IPS-11a (cell line): ENCODE measurements around the gene GLT8D1.
"Not testable (repeated sequence)": the region's sequence is repeated elsewhere in the genome, so short reads cannot be mapped to it uniquely, and the experiment has no call there.

Experiments
- H3K4me3 ChIP-seq: one replicate; pipeline ENCODE4 v1.5.1; 2013; ENCODE audit warnings: low read depth, low read length, control low read depth

Gene GLT8D1

DNA sequence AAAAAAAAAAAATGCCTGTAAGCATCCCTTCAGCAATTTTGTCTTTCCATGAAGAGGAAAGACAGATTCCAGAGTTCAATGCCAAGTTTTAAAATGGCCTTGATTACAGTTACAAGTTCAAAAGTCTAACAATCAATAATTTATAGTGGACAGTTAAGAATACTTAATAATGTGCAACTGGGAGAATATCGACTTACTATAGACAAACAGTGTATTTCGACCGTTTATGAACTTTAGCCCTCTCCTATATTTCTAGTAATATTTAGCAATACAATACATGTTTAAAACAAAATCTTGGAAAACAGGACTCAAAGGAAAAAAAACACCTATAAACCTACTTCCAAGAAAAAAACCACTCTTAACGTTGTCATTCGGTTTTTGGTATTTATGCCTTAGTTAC is 21.4 kb downstream of the GLT8D1 start:
- H3K4me3 ChIP-seq: no peak overlapping the region

DNA sequence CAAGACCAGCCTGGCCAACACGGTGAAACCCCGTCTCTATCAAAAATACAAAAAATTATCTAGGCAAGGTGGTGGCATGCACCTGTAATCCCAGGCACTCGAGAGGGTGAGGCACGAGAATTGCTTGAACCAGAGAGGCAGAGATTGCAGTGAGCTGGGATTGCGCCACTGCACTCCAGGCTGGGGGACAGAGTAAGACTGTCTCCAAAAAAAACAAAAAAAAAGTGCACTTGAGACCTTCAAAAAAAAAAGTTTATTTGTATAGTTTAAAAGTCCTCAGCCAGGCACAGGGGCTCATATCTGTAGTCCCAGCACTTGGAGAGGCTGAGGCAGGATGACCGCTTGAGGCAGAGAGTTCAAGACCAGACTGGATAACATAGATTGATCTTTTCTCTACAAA is 22.0 kb downstream of the GLT8D1 start:
- no peak overlapping the region for H3K4me3 ChIP-seq

DNA sequence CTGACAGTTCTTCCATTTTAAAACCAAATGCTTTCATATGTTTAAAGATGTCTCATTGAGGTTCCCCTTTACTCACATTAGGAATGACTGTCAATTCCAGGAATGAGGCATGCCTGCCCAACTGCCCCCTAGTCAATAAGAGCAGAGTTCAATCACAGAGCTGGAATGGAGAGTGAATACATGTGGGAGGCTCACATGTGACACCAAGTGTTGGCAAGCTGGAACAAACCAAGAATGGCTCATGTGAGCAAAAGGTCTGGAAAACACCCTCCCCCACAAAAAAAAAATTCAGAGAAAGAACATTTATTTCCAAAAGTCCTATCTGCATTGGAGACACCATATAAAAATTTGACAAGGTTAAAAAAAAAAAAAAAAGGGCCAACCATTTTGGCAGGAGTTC is 23.6 kb downstream of the GLT8D1 start:
- no peak overlapping the region for H3K4me3 ChIP-seq

DNA sequence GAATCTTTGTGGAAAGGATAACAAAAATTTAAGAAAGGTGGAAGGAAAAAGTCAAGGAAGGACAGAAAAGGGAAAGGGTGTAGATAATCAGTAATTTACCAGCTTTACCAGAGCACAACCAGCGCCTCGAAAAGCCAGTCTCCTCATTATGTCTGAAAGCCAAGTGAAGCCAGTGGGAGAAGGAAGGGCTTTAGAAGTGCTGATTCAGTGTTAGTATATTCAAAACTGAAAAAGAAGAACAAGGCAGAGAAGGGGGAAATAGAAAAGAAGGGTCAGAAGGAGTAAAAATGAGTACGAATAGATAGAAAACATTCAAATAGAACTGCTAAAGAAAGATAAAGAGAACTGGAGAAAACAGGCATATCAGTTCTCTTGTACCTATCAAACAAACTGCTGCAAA is 24.0 kb downstream of the GLT8D1 start:
- no peak overlapping the region for H3K4me3 ChIP-seq

DNA sequence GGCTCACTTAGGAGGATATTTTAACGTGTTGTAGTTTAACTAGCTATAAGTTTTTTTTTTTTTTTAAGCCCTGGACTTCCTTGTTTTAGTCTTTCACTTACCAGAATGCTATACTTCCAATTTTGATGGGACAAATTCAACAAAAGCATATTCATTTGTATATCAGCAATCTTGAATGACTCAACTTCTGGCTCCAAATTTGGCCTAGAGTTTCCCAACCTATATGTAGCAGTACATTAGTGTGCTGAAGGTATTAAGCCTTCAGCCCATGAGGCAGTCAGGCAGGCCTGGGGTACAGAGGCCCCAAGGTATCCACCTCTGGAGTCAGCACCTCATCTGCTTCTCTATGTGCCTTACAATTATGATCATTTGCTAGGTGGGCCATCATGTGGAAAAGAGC is 25.8 kb downstream of the GLT8D1 start:
- H3K4me3 ChIP-seq: no peak overlapping the region

DNA sequence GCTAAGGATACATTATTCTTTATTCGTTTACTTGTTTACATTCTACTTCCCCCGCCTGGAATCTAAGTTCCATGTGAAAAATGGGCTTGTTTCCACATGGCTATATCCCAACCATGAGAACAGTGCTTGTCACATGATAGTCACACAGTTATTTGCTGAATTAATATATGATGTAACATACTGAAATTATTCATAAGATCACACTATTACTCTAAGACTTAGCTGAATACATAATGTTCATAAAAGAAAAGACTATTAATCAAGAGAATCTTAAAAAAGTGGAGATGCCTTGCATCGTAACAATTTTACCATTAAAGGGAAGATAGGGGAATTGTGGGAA is 26.4 kb downstream of the GLT8D1 start:
- no peak overlapping the region for H3K4me3 ChIP-seq

DNA sequence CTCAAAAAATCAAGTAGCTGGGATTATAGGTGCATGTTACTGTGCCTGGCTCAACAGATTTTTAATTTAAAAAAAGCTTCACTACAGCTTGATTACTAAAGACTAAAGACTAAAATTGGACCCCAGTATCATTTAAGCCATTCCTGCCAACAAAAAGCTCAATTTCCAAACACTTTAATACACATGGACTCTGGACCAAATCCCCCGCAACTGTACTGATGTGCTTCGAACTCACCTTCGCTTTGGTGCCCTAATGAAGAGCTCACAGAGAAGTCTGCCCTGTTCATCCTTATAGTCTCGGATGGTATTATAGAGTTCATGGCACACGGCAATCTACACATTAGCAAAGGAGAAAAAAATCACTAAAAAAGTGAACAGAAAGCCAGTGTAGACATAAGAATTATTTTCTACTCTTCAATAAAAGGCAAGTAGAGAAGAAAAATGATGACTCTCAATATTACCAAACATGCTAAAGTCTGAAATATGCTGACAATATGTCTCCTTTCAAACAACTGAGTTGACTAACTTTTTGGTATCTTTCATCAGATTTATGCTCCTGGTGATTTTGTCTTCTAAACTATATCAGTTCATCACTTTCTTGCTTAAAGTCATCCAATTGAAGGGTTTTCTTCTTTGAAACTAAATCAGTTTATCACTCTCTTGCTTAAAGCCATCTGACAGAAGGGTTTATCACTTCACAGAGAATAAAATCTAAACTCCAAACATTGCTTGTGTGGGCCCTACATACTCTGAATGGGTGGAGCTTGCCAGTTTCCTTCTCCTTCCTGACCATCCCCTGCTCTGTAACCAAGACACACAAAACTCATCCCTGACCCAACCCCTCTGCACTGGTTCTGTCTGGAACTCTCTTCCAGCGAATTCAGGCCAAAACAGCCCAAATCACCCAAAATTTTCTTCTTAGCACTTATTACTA is 27.1 kb downstream of the GLT8D1 start:
- no peak overlapping the region for H3K4me3 ChIP-seq

DNA sequence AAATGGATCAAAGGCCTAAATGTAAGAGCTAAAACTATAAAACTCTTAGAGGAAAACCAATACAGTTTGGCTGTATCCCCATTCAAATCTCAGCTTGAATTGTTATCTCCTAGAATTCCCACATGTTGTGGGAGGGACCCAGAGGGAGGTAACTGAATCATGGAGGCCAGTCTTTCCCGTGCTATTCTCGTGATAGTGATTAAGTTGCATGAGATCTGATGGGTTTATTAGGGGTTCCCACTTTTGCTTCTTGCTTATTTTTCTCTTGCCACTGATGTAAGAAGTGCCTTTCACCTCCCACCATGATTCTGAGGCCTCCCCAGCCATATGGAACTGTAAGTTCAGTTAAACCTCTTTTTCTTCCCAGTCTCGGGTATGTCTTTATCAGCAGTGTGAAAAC is 29.4 kb downstream of the GLT8D1 start:
- not testable (repeated sequence) for H3K4me3 ChIP-seq

DNA sequence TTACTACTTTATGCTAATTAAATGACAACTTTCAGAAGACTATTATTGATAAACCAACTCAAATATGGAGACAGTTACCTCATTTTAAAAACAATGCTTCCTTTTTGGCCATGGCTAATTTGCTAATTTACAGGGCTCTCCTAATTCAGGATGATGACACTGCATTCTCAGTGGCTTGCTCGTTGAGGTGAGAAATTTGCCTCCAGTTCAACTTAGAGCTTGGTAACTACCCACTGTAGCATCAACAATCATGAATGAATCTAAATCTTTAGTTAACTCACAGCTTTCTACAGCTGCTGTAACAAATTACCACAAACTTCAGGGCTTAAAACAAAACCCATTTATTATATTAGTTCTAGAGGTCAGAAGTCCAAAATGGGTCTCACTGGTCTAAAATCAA is 33.9 kb downstream of the GLT8D1 start:
- H3K4me3 ChIP-seq: no peak overlapping the region

DNA sequence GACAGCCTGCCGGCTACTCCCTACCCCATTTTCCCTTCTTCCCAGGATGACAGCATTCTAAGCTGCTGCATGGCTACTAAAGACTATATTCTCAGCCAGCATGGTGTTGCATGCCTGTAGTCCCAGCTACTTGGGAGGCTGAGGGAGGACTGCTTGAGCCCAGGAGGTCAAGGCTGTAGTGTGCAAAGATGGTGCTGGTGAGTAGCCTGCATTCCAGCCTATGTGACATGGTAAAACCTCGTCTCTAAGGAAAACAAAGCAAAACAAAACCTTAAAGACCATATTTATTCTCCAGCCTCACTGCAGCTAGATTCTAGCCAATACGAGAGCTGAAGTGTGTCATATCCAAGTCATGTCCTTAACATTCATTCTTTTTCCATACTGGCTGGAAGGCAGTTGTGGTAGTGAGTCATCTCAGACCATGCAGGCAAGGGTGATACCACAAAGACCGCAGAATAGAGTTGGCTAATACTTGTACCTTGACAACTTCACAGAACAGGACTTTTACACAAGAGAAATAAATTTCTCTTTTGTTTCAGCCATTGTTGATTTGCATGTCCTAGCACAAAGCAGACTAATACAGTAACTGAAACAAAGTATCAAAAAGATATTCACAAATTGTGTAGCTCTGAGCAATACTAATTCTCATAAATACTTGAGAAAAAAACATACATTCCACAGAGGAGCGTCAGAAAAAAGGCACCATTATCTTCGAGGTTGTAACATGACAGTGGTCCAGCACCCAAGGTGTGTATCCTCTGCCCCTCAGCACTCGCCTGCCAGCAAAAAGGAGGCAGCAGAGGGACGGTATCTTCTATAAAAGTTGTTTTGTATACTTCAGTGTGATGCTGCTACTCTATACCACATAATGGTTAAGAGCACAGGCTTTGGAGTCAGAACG is 34.7 kb downstream of the GLT8D1 start:
- H3K4me3 ChIP-seq: no peak overlapping the region

DNA sequence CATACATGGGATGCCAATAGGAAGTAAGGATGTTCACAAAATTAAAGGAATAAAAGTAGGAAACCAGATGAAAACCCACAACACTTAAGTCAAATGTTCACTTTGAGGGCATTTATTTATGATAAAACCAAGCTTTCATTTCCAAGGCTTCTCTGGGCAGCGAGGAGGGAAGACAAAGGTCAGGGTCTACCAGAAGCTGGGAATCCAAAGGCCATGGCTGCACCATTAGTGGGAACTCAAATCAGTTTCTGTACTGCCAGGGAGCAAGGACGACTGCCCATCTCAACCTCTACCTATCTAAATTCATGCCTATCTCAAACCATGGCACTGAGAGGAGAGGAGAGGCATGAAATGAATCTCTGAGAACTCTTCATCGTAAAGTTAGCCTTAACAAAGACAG is 42.5 kb downstream of the GLT8D1 start:
- H3K4me3 ChIP-seq: no peak overlapping the region

DNA sequence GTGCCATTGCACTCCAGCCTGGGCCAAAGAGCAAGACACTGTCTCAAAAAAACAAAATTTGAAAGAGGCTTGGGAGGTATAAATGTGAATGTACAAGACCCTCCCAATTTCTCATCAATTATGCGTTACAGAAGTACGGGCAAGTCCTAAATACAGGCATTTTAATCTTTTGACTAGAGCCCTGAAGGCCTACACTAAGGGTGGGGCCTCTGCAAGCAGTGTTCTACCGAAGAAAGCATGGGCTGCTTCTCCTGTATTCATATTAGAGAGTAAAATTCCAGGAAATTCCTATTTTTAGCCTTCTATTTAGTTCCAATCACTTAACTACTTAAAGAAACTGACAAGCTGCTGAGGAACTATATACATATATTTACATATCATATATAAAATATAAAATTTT is 45.5 kb downstream of the GLT8D1 start:
- H3K4me3 ChIP-seq: no peak overlapping the region

DNA sequence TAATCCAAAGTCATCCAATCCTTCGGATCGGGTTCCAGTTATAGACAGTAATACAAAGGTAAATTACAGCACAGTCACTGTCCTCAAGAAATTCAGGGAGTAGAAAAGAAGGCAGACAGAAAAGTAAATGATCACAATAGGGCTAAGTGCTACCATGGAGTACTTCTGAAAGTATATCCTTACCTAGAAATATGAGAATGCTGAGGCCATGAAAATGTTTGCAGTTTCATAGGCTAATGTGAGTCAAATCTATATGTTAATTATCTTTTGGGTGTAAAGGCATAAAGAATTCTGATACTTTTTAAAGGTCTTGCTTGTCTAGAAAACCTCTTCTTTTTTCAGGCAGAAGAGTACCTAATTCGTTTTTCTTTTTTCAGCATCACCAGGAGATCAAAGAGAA is 49.7 kb downstream of the GLT8D1 start:
- H3K4me3 ChIP-seq: no peak overlapping the region

DNA sequence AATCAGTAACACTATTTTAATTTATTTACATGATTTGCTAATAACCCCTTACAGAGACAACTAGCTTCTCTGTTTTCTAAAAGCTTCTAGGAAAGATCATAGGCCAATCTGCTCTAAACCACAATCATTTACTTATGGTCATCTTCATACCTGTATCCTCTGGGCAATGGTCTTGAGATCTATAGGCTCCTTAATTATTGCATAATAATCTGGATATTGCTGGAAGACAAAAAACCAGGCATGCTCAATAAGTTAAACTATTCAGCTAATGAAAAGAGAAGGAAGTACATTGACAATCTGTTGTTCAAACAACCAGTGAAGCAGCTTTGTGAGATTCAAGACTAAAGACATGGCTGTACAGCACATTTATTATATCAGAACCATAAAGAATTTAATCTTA is 54.0 kb downstream of the GLT8D1 start:
- no peak overlapping the region for H3K4me3 ChIP-seq

DNA sequence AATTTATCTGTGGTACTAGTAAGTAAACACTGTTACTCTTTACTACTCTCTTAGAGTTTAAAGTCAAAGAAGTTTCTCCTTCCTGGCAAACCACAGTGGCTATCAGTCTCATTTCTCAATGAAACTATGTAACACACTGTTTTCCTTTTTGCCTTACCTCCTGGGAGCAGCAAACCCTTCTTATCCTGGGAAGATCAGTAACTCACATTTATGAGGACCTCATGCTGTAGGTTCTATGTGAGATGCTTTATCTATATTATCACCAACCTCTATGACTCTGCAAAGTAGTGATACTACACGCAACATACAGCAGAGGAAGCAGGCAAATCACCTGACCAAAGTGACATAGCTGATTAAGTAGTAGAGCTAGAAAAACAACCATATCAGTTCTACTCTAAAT is 55.2 kb downstream of the GLT8D1 start:
- no peak overlapping the region for H3K4me3 ChIP-seq

DNA sequence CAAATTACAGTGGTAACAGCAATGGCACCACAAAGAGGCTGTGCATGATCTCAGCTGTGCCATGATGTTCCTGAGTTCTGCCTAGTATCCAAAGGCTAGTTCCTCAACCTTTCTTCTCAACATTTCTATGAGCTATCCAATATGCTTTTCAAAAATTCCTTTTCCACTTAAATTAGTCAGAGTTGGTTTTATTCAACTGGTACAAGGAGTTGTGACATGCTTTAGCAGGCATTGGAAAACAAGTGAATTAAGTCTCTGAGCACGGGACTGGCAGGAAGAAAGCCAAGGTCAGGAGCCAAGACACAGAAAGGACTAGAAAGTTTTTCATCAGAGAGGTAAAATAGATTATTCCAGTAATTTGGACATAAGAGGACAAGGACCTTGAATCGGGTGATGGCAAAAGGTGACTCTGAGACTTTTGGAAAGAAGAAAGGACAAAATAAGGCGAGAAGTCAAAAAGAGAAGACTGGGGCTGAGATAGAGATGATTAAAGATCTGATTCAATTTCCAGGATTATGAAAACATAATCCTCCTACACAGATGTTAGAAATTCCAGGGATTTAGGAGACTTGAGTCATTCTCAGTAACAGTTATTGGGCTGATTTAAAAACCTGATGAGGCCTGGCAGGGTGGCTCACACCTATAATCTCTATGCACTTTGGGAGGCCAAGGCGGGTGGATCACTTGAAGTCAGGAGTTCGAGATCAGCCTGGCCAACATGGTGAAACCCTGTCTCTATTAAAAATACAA is 56.0 kb downstream of the GLT8D1 start:
- no peak overlapping the region for H3K4me3 ChIP-seq

DNA sequence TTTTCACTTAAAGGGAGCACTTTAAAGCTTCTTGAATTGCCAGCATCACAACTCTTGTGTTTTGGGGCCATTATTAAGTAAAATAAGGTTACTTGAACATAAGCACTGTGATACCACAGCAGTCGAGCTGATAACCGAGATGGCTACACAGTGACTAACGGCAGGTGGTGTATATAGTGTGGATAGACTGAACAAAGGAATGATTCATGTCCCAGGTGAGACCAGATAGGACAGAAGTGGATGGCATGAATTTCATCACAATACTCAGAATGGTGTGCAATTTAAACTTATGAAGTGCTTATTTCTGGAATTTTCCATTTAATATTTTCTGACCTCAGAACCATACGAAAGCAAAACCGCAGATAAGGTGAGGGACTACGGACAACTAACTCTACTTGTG is 60.0 kb downstream of the GLT8D1 start:
- no peak overlapping the region for H3K4me3 ChIP-seq
